Natural killer cell (primary cell): ENCODE measurements around the gene WDR43. TPM values are rescaled to one million over a fixed set of nuclear protein-coding genes. Genes with fewer than 3 reads are reported as not detected.

ENCODE experiments used
- ATAC-seq, 3 donors: fragments of 150-1000 bp in 2 of 3; fragments of 200-7000 bp in 1 of 3; cut with Tn5 transposase; 1 replicate in 1 of 3; 2 replicates in 2 of 3; pipeline ENCODE4 v1.10.0; 2021; ENCODE audit warnings: mild to moderate bottlenecking in 2 of 3, moderate library complexity in 2 of 3
- DNase-seq, 2 donors: peaks; one replicate each; pipeline versions ENCODE4 v3.0.0 to v3.0.0-alpha.2; 2013 to 2021; ENCODE audit warnings: mixed read lengths in 1 of 2
- H3K27ac ChIP-seq: one replicate; pipeline ENCODE4 v1.5.1; 2013; ENCODE audit warnings: mild to moderate bottlenecking, low read length
- H3K27me3 ChIP-seq: one replicate; pipeline ENCODE4 v1.6.1; 2013; ENCODE audit warnings: low read length; ENCODE audit not compliant: control insufficient read depth, insufficient read depth
- H3K36me3 ChIP-seq: one replicate; pipeline ENCODE4 v1.6.1; 2013; ENCODE audit warnings: low read length; ENCODE audit not compliant: control insufficient read depth, insufficient read depth
- H3K4me1 ChIP-seq: one replicate; pipeline ENCODE4 v1.6.1; 2013; ENCODE audit warnings: low read length; ENCODE audit not compliant: control insufficient read depth, insufficient read depth
- H3K4me3 ChIP-seq: one replicate; pipeline ENCODE4 v1.5.1; 2013; ENCODE audit warnings: low read length
- H3K9me3 ChIP-seq: one replicate; pipeline ENCODE4 v1.6.1; 2013; ENCODE audit warnings: low read length; ENCODE audit not compliant: control insufficient read depth, insufficient read depth
- H3K27ac Mint-ChIP-seq, 2 donors: one replicate each; pipeline ENCODE4 v1.8.0; 2022; ENCODE audit warnings: mild to moderate bottlenecking in 2 of 2, mixed read lengths in 2 of 2, moderate library complexity in 1 of 2
- H3K27me3 Mint-ChIP-seq, 2 donors: one replicate each; pipeline ENCODE4 v1.8.0; 2022; ENCODE audit warnings: low read depth in 2 of 2, mixed read lengths in 2 of 2
- H3K36me3 Mint-ChIP-seq: one replicate; pipeline ENCODE4 v1.8.0; 2022; ENCODE audit warnings: mixed read lengths
- H3K4me1 Mint-ChIP-seq, 2 donors: one replicate each; pipeline ENCODE4 v1.8.0; 2022; ENCODE audit warnings: mixed read lengths in 2 of 2
- H3K4me3 Mint-ChIP-seq: one replicate; pipeline ENCODE4 v1.8.0; 2022; ENCODE audit warnings: mild to moderate bottlenecking, moderate library complexity, mixed read lengths
- H3K9me3 Mint-ChIP-seq, 2 donors: one replicate each; pipeline ENCODE4 v1.8.0; 2022; ENCODE audit warnings: mixed read lengths in 2 of 2
- WGBS: methylation state at CpG from one replicate; pipeline ENCODE4 v1.1.7; 2013; ENCODE audit warnings: missing lambda C conversion rate; ENCODE audit not compliant: insufficient coverage; 5-methylcytosine and 5-hydroxymethylcytosine counted together
- intact Hi-C: fragments of 100-400 bp; cut with micrococcal nuclease; formaldehyde crosslinking; loops from one replicate; pipeline ENCODE4 v1.14.2; 2022
- total RNA-seq, 4 donors: library from RNA; stranded (reverse); fragments of 120-200 nt in 1 of 4; gene quantifications; one replicate each; pipeline versions ENCODE4 v1.2.3 to v1.2.4, GENCODE V29; 2013 to 2022
- TF ChIP-seq, protein P1 (sequence below): fragments of 200-600 bp; IDR thresholded peaks from one replicate; pipeline ENCODE4 v1.8.0; 2022; ENCODE audit warnings: antibody characterized with exemption

WDR43 gene
- total RNA-seq, 3 donors from 2014 or later (not counting 1 experiment from before 2014, with no cell fraction given): 45.1 to 53.2 (median 49.1) TPM

DNA sequence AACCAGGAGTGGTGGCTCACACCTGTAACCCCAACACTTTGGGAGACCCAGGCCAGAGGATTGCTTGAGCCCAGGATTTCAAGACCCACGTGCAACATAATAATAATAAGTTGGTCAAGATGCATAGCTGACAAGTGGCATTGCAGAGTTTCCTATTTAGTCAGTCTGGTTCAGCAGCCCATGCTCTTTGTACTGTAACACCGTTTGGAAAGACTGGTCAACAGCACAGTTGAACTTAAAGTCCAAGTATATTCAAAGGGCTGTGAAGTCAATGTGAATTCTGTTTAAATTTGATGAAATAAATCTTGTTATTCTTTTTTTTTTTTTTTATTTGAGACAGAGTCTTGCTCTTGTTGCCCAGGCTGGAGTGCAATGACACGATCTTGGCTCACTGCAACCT is 22.8 kb upstream of the WDR43 start:
- peaks cover 6 to 13% of the 10 kb centered on the region in 2 donors for H3K27me3 Mint-ChIP-seq
- H3K4me1 ChIP-seq: peaks cover 21% of the 10 kb centered on the region
- no peak overlapping the region for H3K27ac Mint-ChIP-seq
- no peaks in the 10 kb centered on the region for H3K36me3 ChIP-seq
- 96% methylated on average over 3 of the region's 3 CpGs for WGBS
- no peaks in the 10 kb centered on the region for H3K9me3 Mint-ChIP-seq
- H3K4me3 ChIP-seq: no peak overlapping the region
- no peak overlapping the region for H3K4me3 Mint-ChIP-seq
- no peaks in the 10 kb centered on the region for H3K9me3 ChIP-seq
- H3K36me3 Mint-ChIP-seq: no peaks in the 10 kb centered on the region
- H3K4me1 Mint-ChIP-seq: peaks cover 26 to 28% of the 10 kb centered on the region in 2 donors
- H3K27me3 ChIP-seq: no peaks in the 10 kb centered on the region
- intact Hi-C loops: no loop called here
- H3K27ac ChIP-seq: no peak overlapping the region
- TF ChIP-seq, protein P1, sequence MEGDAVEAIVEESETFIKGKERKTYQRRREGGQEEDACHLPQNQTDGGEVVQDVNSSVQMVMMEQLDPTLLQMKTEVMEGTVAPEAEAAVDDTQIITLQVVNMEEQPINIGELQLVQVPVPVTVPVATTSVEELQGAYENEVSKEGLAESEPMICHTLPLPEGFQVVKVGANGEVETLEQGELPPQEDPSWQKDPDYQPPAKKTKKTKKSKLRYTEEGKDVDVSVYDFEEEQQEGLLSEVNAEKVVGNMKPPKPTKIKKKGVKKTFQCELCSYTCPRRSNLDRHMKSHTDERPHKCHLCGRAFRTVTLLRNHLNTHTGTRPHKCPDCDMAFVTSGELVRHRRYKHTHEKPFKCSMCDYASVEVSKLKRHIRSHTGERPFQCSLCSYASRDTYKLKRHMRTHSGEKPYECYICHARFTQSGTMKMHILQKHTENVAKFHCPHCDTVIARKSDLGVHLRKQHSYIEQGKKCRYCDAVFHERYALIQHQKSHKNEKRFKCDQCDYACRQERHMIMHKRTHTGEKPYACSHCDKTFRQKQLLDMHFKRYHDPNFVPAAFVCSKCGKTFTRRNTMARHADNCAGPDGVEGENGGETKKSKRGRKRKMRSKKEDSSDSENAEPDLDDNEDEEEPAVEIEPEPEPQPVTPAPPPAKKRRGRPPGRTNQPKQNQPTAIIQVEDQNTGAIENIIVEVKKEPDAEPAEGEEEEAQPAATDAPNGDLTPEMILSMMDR: no peak
- no peak for ATAC-seq
- DNase-seq: no peak

DNA sequence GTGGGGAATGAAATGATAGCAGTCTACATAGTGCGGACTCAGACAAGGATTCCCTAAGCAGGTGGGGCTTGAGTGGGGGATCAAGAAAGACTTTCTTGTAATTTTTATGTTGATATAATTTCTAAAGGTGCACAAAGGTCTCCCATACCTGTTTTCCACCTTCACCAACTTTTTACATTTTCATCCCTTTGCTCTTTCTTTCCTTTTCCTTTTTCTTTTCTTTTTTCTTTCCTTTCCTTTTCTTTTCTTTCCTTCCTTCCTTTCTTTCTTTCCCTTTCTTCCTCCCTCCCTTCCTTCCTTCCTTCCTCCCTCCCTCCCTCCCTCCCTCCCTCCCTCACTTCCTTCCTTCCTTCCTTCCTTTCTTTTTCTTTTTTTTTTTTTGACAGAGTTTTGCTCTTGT is 14.3 kb upstream of the WDR43 start:
- 92% methylated on average over 1 of the region's 1 CpG for WGBS
- H3K27ac ChIP-seq: no peak overlapping the region
- DNase-seq: no peak
- Mint-ChIP-seq H3K36me3 (no peaks in the 10 kb centered on the region), H3K27me3 (peaks cover 24 to 32% of the 10 kb centered on the region in 2 donors), H3K4me1 (no peaks in the 10 kb centered on the region), H3K4me3 (no peak overlapping the region), H3K27ac (no peak overlapping the region), H3K9me3 (no peaks in the 10 kb centered on the region)
- TF ChIP-seq, protein P1: no peak
- H3K36me3 ChIP-seq: no peaks in the 10 kb centered on the region
- peaks cover 2% of the 10 kb centered on the region for H3K27me3 ChIP-seq
- intact Hi-C loops: no loop called here
- H3K4me1 ChIP-seq: no peaks in the 10 kb centered on the region
- H3K4me3 ChIP-seq: no peak overlapping the region
- ATAC-seq: no peak
- no peaks in the 10 kb centered on the region for H3K9me3 ChIP-seq

DNA sequence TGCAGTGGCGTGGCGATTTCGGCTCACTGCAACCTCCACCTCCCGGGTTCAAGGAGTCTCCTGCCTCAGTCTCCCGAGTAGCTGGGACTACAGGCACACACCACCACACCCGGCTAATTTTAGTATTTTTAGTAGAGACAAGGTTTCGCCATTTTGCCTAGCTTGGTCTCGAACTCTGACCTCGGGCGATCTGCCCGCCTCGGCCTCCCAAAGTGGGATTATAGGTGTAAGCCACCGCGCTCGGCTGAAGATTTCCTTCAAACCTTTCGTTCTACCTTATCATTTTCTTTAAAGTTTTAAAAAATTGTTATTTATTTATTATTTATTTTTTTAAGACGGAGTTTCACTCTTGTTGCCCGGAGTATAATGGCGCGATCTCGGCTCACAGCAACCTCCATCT is 979 bp upstream of the WDR43 start:
- Histone ChIP-seq H3K27me3 (no peaks in the 10 kb centered on the region), H3K4me1 (peaks cover 13% of the 10 kb centered on the region), H3K27ac (no peak overlapping the region), H3K36me3 (no peaks in the 10 kb centered on the region), H3K9me3 (no peaks in the 10 kb centered on the region), H3K4me3 (no peak overlapping the region)
- Mint-ChIP-seq H3K27ac (no peak overlapping the region), H3K9me3 (no peaks in the 10 kb centered on the region), H3K4me3 (no peak overlapping the region), H3K27me3 (no peaks in the 10 kb centered on the region), H3K36me3 (no peaks in the 10 kb centered on the region), H3K4me1 (peaks cover 24 to 26% of the 10 kb centered on the region in 2 donors)
- DNase-seq (peak in 1 of 2 donors; percentile 10), ATAC-seq (no peak)
- TF ChIP-seq, protein P1: no peak
- 99% methylated on average over 16 of the region's 21 CpGs for whole genome bisulfite sequencing
- intact Hi-C loops: loop anchor here (10.0 kb wide), 1 partner anchor 139 kb away; the partner anchor contains the start of gene PPP1CB
